Measurements from ENCODE around the gene GRIN2B. TPM values are rescaled to one million over a fixed set of nuclear protein-coding genes. Genes with fewer than 3 reads are reported as not detected.

The GRIN2B gene
- total RNA-seq, 1 donor from 2014 or later: 0.03 TPM

- DNase-seq: no peak
- intact Hi-C loops (cut with micrococcal nuclease): no loop called here
- Histone ChIP-seq H3K4me3 (no peak overlapping the region), H3K36me3 (no peaks in the 10 kb centered on the region), H3K4me1 (no peaks in the 10 kb centered on the region), H3K27me3 (ENCODE audit: low read depth) (peaks cover 60% of the 10 kb centered on the region), H3K27ac (replicated peaks) (no peak overlapping the region), H3K9me3 (replicated peaks) (no peaks in the 10 kb centered on the region)
- TF ChIP-seq CTCF (IDR thresholded peaks at IDR 0.05; ENCODE audit: borderline replicate concordance): no peak
These were observed 7.4 kb downstream of the GRIN2B start for GRCh38 chr12:13973996-13974395.

GRCh38 chr12:13970803-13971202 lies 10.6 kb downstream of the GRIN2B start:
- no peak for DNase-seq
- Histone ChIP-seq H3K4me1 (no peaks in the 10 kb centered on the region), H3K36me3 (no peaks in the 10 kb centered on the region), H3K4me3 (no peak overlapping the region), H3K9me3 (replicated peaks) (no peaks in the 10 kb centered on the region), H3K27me3 (ENCODE audit: low read depth) (peaks cover 30% of the 10 kb centered on the region), H3K27ac (replicated peaks) (no peak overlapping the region)
- intact Hi-C loops (cut with micrococcal nuclease): no loop called here
- TF ChIP-seq CTCF (IDR thresholded peaks at IDR 0.05; ENCODE audit: borderline replicate concordance): no peak

- no peak overlapping the region for H3K4me3 ChIP-seq
- intact Hi-C loops (cut with micrococcal nuclease): no loop called here
- peaks cover 48% of the 10 kb centered on the region for H3K27me3 ChIP-seq (ENCODE audit: low read depth)
- no peak overlapping the region for H3K27ac ChIP-seq (replicated peaks)
- DNase-seq: no peak
- no peak for TF ChIP-seq CTCF (IDR thresholded peaks at IDR 0.05; ENCODE audit: borderline replicate concordance)
- H3K36me3 ChIP-seq: no peaks in the 10 kb centered on the region
- H3K9me3 ChIP-seq (replicated peaks): no peaks in the 10 kb centered on the region
- H3K4me1 ChIP-seq: no peaks in the 10 kb centered on the region
These were observed 13.1 kb downstream of the GRIN2B start for GRCh38 chr12:13968281-13968680.

- H3K9me3 ChIP-seq (replicated peaks): no peaks in the 10 kb centered on the region
- TF ChIP-seq CTCF (IDR thresholded peaks at IDR 0.05; ENCODE audit: borderline replicate concordance): no peak
- H3K36me3 ChIP-seq: no peaks in the 10 kb centered on the region
- intact Hi-C loops (cut with micrococcal nuclease): no loop called here
- no peak overlapping the region for H3K27ac ChIP-seq (replicated peaks)
- DNase-seq: no peak
- no peak overlapping the region for H3K4me3 ChIP-seq
- H3K4me1 ChIP-seq: no peaks in the 10 kb centered on the region
- peaks cover 60% of the 10 kb centered on the region for H3K27me3 ChIP-seq (ENCODE audit: low read depth)
These were observed 16.7 kb downstream of the GRIN2B start for GRCh38 chr12:13964666-13965065.

- no peaks in the 10 kb centered on the region for H3K4me1 ChIP-seq
- no peak overlapping the region for H3K4me3 ChIP-seq
- no peaks in the 10 kb centered on the region for H3K9me3 ChIP-seq (replicated peaks)
- no peak for TF ChIP-seq CTCF (IDR thresholded peaks at IDR 0.05; ENCODE audit: borderline replicate concordance)
- peaks cover 68% of the 10 kb centered on the region for H3K27me3 ChIP-seq (ENCODE audit: low read depth)
- DNase-seq: no peak
- no peaks in the 10 kb centered on the region for H3K36me3 ChIP-seq
- H3K27ac ChIP-seq (replicated peaks): no peak overlapping the region
- intact Hi-C loops (cut with micrococcal nuclease): no loop called here
These were observed 18.7 kb downstream of the GRIN2B start for GRCh38 chr12:13962699-13963098.

GRCh38 chr12:13961971-13962370 lies 19.4 kb downstream of the GRIN2B start:
- no peak for DNase-seq

More at GRCh38 chr12:13961971-13962370, 19.4 kb downstream of the GRIN2B start:
- Histone ChIP-seq H3K4me3 (no peak overlapping the region), H3K9me3 (replicated peaks) (no peaks in the 10 kb centered on the region), H3K36me3 (no peaks in the 10 kb centered on the region), H3K27me3 (ENCODE audit: low read depth) (peaks cover 72% of the 10 kb centered on the region), H3K4me1 (no peaks in the 10 kb centered on the region), H3K27ac (replicated peaks) (no peak overlapping the region)
- intact Hi-C loops (cut with micrococcal nuclease): no loop called here
- TF ChIP-seq CTCF (IDR thresholded peaks at IDR 0.05; ENCODE audit: borderline replicate concordance): no peak
